Endodermal cell (in vitro differentiated cells): ENCODE results near the gene TM4SF18. TPM values are rescaled to one million over a fixed set of nuclear protein-coding genes. Genes with fewer than 3 reads are reported as not detected.
A peak's percentile ranks its signal among the peaks of the same experiment; 100 is the strongest.

Source experiments
- DNase-seq: peaks from one replicate; pipeline ENCODE4 v3.0.0-alpha.2; 2017
- H3K27ac ChIP-seq: 2 replicates; pipeline ENCODE4 v1.5.1; 2013; ENCODE audit warnings: mild to moderate bottlenecking, low read depth, low read length, moderate library complexity
- H3K27me3 ChIP-seq: 2 replicates; pipeline ENCODE4 v1.6.1; 2013; ENCODE audit warnings: mild to moderate bottlenecking, low read length, moderate library complexity; ENCODE audit not compliant: insufficient read depth, control insufficient read depth, poor library complexity, severe bottlenecking
- H3K36me3 ChIP-seq: 2 replicates; pipeline ENCODE4 v1.7.0; 2013; ENCODE audit warnings: mild to moderate bottlenecking, low read length, moderate library complexity; ENCODE audit not compliant: control insufficient read depth, insufficient read depth
- H3K4me1 ChIP-seq: one replicate; pipeline ENCODE4 v1.7.0; 2013; ENCODE audit warnings: low read length; ENCODE audit not compliant: control insufficient read depth, insufficient read depth
- H3K4me3 ChIP-seq: 2 replicates; pipeline ENCODE4 v1.5.1; 2013; ENCODE audit warnings: mild to moderate bottlenecking, low read length, moderate library complexity
- H3K9ac ChIP-seq: 2 replicates; pipeline ENCODE4 v1.6.1; 2013; ENCODE audit warnings: mild to moderate bottlenecking, low read length, moderate library complexity; ENCODE audit not compliant: poor library complexity, severe bottlenecking; ENCODE audit errors: extremely low read depth
- H3K9me3 ChIP-seq: 2 replicates; pipeline ENCODE4 v1.6.1; 2013; ENCODE audit warnings: mild to moderate bottlenecking, low read length, moderate library complexity; ENCODE audit not compliant: control insufficient read depth
- H3K27ac Mint-ChIP-seq: 2 replicates; pipeline ENCODE4 v1.8.0; 2020; ENCODE audit warnings: mixed read lengths
- H3K27me3 Mint-ChIP-seq: 2 replicates; pipeline ENCODE4 v1.8.0; 2021; ENCODE audit warnings: mild to moderate bottlenecking, mixed read lengths; ENCODE audit not compliant: insufficient read depth
- H3K36me3 Mint-ChIP-seq: 2 replicates; pipeline ENCODE4 v1.8.0; 2020; ENCODE audit warnings: low read depth, mixed read lengths
- H3K4me1 Mint-ChIP-seq: 2 replicates; pipeline ENCODE4 v1.8.0; 2020; ENCODE audit warnings: mixed read lengths
- H3K4me3 Mint-ChIP-seq: 2 replicates; pipeline ENCODE4 v1.8.0; 2020; ENCODE audit warnings: mild to moderate bottlenecking, moderate library complexity, mixed read lengths
- H3K9me3 Mint-ChIP-seq: 2 replicates; pipeline ENCODE4 v1.8.0; 2020; ENCODE audit warnings: mild to moderate bottlenecking, mixed read lengths
- WGBS, 2 experiments: methylation state at CpG; one replicate each; pipeline versions ENCODE4 v1.1.5 to v1.1.7; 2013; ENCODE audit warnings: missing lambda C conversion rate in 2 of 2, mixed read lengths in 1 of 2; ENCODE audit not compliant: insufficient coverage in 1 of 2, insufficient read length in 1 of 2; 5-methylcytosine and 5-hydroxymethylcytosine counted together
- long read RNA-seq, 4 experiments: library from polyadenylated mRNA in 2 of 4; library from RNA in 1 of 4; library from capped mRNA in 1 of 4; stranded (forward) in 3 of 4; unstranded in 1 of 4; transcript quantifications; one replicate each; pipeline ENCODE4 v2.0.0, GENCODE V29; 2020 to 2021; ENCODE audit warnings: inconsistent platforms in 1 of 4
- polyA plus RNA-seq, 2 experiments: library from polyadenylated mRNA; stranded (reverse); fragments of 50-300 nt; gene quantifications; one replicate each; pipeline ENCODE4 v1.2.3, GENCODE V29; 2013
- total RNA-seq, 2 donors: library from RNA; stranded (reverse); fragmentation: NEBNext Ultra II Directional in 1 of 2; extraction: Animal tissue kit (Norgen Biotek cat#: 25700) in 1 of 2; gene quantifications; 2 replicates in 1 of 2; 3 replicates in 1 of 2; pipeline ENCODE4 v1.2.1, GENCODE V29; 2021
- TF ChIP-seq, protein P1 (sequence below): fragments of 200-600 bp; sonication (generic); conservative IDR thresholded peaks from 2 replicates; pipeline ENCODE4 v1.5.0; 2021; ENCODE audit warnings: antibody characterized with exemption, mild to moderate bottlenecking

TM4SF18 gene
- total RNA-seq, result under 1 TPM; 0.58 to 0.62 TPM
- polyA plus RNA-seq (2013, experiment 1 of 2), result 0.64 TPM
- 0.08 TPM for polyA plus RNA-seq (2013, experiment 2 of 2)
- long read RNA-seq, experiment 1, result 0 reads
- long read RNA-seq, experiment 2, result 0 reads
- long read RNA-seq, experiment 3, partial matches to known transcripts, result 0 of 2 reads
- long read RNA-seq, experiment 3, other reads (novel, unspliced or antisense), result 0 of 2 reads
- long read RNA-seq, experiment 4, result 0 reads

DNA sequence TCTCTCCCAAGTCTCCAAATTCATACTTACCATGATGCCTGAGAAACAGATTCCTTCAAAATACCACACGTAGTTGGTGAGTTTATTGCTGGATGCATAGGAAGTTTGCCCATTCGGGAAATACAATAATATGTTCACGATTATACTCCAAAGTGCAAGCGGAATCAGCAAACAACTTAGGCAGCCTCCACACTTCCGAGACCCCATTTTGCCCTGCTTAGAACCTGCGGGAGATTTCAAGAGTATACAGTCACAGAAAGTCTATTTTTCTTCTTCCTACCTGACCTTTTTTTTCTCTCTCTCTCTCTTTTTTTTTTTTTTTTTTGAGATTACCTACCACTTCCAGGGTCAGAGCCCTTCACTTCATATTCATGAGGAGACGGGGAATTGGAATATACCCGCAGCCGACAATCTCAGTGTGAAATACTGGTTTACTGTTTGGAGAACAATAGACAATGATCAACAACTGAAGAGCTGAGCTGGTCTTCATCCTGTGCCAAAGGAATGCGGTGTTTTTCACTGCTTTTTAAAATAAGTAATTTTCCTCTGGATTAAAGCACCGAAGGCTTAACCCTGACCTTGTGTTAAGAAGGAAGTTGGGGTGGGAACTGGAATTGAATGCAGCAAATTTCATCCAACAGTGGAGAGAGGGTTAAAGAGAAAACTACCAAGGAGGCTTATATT lies at the start of gene TM4SF18:
Gene TM4SF18 (minus strand): TSS at position 461 of the 684 bp plus-strand sequence. CDS start 254 bp downstream, at position 207.
- Mint-ChIP-seq H3K4me3 (no peak within 1 kb of the TSS), H3K27me3 (no peaks in the 10 kb centered on the region), H3K4me1 (peaks cover 13% of the 10 kb centered on the region), H3K36me3 (no peaks in the 10 kb centered on the region), H3K27ac (peak within 1 kb of the TSS; percentile 46), H3K9me3 (no peaks in the 10 kb centered on the region)
- H3K4me3 ChIP-seq, result no peak within 1 kb of the TSS
- no peaks in the 10 kb centered on the region for H3K36me3 ChIP-seq
- DNase-seq, result no peak
- TF ChIP-seq, protein P1, sequence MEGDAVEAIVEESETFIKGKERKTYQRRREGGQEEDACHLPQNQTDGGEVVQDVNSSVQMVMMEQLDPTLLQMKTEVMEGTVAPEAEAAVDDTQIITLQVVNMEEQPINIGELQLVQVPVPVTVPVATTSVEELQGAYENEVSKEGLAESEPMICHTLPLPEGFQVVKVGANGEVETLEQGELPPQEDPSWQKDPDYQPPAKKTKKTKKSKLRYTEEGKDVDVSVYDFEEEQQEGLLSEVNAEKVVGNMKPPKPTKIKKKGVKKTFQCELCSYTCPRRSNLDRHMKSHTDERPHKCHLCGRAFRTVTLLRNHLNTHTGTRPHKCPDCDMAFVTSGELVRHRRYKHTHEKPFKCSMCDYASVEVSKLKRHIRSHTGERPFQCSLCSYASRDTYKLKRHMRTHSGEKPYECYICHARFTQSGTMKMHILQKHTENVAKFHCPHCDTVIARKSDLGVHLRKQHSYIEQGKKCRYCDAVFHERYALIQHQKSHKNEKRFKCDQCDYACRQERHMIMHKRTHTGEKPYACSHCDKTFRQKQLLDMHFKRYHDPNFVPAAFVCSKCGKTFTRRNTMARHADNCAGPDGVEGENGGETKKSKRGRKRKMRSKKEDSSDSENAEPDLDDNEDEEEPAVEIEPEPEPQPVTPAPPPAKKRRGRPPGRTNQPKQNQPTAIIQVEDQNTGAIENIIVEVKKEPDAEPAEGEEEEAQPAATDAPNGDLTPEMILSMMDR, result no peak
- no peaks in the 10 kb centered on the region for H3K27me3 ChIP-seq
- peaks cover 4% of the 10 kb centered on the region for H3K4me1 ChIP-seq
- 62% methylated on average over 5 to 11 of the region's 11 CpGs for WGBS, 2 experiments
- no peak within 1 kb of the TSS for H3K9ac ChIP-seq
- no peaks in the 10 kb centered on the region for H3K9me3 ChIP-seq
- H3K27ac ChIP-seq, result no peak within 1 kb of the TSS

DNA sequence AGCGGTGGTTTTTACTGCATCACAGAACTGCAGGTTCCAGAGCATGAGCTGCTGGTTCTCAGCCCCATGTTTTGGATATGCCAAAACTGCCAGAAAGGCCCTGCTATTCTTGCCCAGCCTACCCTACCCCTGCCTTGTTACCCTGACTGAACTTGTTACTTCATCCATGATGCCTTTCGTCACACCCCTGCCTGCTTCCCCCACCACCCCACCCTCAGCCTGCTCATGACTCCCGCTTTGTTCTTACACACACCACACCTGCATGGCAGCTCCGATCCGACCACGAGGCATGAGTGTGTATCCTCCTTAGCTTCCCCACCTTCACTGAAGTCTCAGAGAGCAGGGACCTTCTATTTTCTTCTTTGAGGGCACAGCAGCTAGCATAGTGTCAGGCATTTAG lies 49.1 kb upstream of the TM4SF18 start:
- no peak overlapping the region for H3K27ac ChIP-seq
- H3K4me1 ChIP-seq, result no peaks in the 10 kb centered on the region
- peaks cover 13% of the 10 kb centered on the region for H3K27me3 ChIP-seq
- Mint-ChIP-seq H3K27ac (no peak overlapping the region), H3K4me3 (no peak overlapping the region), H3K27me3 (peaks cover 19% of the 10 kb centered on the region), H3K36me3 (no peaks in the 10 kb centered on the region), H3K4me1 (no peaks in the 10 kb centered on the region), H3K9me3 (peaks cover 25% of the 10 kb centered on the region)
- no peak for DNase-seq
- WGBS, 2 experiments, result 92 to 93% methylated on average over 5 to 6 of the region's 6 CpGs
- H3K9ac ChIP-seq, result no peak overlapping the region
- TF ChIP-seq, protein P1, result no peak
- H3K4me3 ChIP-seq, result no peak overlapping the region
- peaks cover 14% of the 10 kb centered on the region for H3K9me3 ChIP-seq
- no peaks in the 10 kb centered on the region for H3K36me3 ChIP-seq

DNA sequence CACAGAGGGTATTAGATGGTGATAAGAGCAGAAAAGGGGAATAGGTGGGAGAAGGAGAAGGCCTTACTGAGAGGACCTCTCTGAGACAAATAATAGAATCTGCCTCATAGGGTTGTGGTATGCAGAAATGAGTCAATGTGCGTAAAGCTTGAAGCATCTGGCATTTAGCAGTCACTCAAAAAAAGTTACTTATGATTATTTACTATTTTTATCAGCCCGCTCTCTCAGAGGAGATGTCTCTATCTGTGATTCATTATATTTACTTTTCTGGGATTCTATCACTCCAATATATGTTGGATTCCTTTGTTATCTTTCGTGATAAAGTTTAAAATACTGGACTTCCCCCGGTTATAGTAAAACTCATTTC lies 48.6 kb upstream of the TM4SF18 start:
- no peak for DNase-seq
- Histone ChIP-seq H3K9me3 (peaks cover 14% of the 10 kb centered on the region), H3K9ac (no peak overlapping the region), H3K4me3 (no peak overlapping the region), H3K27ac (no peak overlapping the region), H3K27me3 (peaks cover 17% of the 10 kb centered on the region), H3K36me3 (no peaks in the 10 kb centered on the region), H3K4me1 (no peaks in the 10 kb centered on the region)
- TF ChIP-seq, protein P1, result no peak
- Mint-ChIP-seq H3K27me3 (peaks cover 24% of the 10 kb centered on the region), H3K27ac (no peak overlapping the region), H3K4me3 (no peak overlapping the region), H3K4me1 (no peaks in the 10 kb centered on the region), H3K9me3 (peaks cover 25% of the 10 kb centered on the region), H3K36me3 (no peaks in the 10 kb centered on the region)
- 94 to 100% methylated on average over 1 to 4 of the region's 4 CpGs for WGBS, 2 experiments
